Measurements from ENCODE around the gene POLR3F.
"Not testable (repeated sequence)": the region's sequence is repeated elsewhere in the genome, so short reads cannot be mapped to it uniquely, and the experiment has no call there.

POLR3F gene

GRCh38 chr20:18504479-18505060 lies 37.4 kb downstream of the POLR3F start:
- TF ChIP-seq, protein P1, sequence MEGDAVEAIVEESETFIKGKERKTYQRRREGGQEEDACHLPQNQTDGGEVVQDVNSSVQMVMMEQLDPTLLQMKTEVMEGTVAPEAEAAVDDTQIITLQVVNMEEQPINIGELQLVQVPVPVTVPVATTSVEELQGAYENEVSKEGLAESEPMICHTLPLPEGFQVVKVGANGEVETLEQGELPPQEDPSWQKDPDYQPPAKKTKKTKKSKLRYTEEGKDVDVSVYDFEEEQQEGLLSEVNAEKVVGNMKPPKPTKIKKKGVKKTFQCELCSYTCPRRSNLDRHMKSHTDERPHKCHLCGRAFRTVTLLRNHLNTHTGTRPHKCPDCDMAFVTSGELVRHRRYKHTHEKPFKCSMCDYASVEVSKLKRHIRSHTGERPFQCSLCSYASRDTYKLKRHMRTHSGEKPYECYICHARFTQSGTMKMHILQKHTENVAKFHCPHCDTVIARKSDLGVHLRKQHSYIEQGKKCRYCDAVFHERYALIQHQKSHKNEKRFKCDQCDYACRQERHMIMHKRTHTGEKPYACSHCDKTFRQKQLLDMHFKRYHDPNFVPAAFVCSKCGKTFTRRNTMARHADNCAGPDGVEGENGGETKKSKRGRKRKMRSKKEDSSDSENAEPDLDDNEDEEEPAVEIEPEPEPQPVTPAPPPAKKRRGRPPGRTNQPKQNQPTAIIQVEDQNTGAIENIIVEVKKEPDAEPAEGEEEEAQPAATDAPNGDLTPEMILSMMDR (IDR thresholded peaks at IDR 0.05; ENCODE audit: low read depth, low read length): no peak
- H3K4me3 ChIP-seq (ENCODE audit: low read depth, low read length): no peak overlapping the region

DNA sequence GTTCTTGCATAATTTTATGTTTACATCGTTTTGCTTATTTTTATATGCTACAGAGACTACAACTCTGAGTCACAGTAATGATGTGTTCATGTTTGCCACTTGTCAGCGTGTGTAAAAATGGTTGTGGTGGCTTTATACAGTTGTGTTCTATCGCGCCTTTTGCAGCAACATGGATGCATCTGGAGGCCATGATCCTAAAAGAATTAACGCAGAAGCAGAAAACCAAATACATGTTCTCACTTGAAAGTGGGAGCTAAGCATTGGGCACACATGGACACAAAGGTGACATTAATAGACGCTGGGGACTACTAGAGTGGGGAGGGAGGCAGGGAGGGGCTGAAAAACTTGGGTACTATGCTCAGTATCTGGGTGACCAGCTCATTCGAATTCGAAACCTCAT lies 39.6 kb downstream of the POLR3F start:
- H3K4me3 ChIP-seq (ENCODE audit: low read depth, low read length): peak overlapping the region; percentile 71
- TF ChIP-seq, protein P1 (IDR thresholded peaks at IDR 0.05; ENCODE audit: low read depth, low read length): no peak

DNA sequence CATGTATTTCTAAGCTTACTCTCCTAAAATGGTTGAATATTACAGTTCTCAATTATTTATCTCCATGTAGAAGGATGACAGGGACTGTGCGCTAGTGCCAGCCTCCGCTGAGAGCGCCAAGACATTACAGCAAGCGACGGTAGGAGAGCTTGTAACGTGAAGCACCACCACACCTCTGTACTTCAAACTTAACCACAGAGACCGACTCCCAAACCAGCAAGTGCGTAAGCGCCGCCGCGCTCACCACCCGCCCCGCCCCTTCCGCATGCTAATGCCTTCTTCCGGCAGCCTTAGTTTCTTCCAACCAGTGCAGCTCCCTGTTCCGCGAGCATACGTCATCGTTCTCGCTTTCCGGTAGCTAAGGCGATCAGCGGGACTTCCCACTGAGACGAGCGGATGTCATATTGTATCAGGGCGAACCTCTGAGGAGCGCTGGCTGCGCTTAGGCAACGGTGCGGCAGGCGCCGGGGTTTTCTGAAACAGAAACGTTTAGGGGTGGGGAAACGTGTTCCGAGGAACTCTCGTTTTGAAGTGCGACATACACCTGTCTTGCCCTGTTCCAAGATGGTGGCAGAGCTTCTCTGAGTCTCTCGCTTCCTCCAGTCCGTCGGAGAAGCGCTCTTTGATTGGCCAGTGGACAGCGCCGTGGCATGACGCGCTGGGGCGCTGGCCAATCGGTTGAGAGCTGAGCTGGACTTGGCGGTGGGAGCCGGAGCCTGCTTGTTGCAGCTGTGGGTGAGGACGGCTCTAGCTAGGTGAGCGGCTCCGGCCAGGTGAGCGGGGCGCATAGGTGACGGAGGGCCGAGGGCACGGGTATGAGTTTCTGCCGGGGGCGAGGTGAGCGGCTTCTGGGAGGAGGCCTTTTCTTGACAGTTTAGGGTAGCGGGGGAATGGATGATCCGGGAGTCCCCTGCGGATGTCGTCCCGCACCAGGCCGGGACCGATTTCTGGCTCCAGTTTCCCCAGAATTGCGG lies 40.3 kb downstream of the POLR3F start, which contains the start of gene SEC23B:
Gene SEC23B (plus strand): TSS at position 723 of the 974 bp plus-strand sequence. CDS start 2,896 bp downstream, outside the sequence.
- H3K4me3 ChIP-seq (ENCODE audit: low read depth, low read length): peak within 1 kb of the TSS; percentile 71
- TF ChIP-seq, protein P1 (IDR thresholded peaks at IDR 0.05; ENCODE audit: low read depth, low read length): no peak

DNA sequence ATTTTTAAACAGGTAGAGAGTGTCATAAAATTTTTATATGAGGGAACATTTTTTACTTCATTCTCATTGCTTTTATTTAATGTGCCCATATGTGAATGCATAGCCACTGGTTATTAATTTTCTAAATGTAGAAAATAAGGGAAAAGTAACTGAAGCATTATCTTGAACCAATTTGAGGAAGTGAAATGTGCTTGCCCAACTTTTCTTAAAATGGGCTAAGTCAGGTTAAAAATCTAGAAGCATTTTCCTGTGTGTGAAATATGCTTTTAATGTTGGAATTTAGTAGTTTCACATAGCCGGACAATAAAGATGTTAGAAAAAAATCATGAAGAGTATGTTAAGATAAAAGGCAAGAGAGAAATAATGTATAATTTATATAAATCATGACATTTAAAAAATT lies 44.4 kb downstream of the POLR3F start:
- H3K4me3 ChIP-seq (ENCODE audit: low read depth, low read length): no peak overlapping the region

GRCh38 chr20:18513208-18513607 lies 46.0 kb downstream of the POLR3F start:
- TF ChIP-seq, protein P1 (IDR thresholded peaks at IDR 0.05; ENCODE audit: low read depth, low read length): no peak
- H3K4me3 ChIP-seq (ENCODE audit: low read depth, low read length): no peak overlapping the region

More for the DNA sequence above, 44.4 kb downstream of the POLR3F start:
- TF ChIP-seq, protein P1 (IDR thresholded peaks at IDR 0.05; ENCODE audit: low read depth, low read length): no peak

DNA sequence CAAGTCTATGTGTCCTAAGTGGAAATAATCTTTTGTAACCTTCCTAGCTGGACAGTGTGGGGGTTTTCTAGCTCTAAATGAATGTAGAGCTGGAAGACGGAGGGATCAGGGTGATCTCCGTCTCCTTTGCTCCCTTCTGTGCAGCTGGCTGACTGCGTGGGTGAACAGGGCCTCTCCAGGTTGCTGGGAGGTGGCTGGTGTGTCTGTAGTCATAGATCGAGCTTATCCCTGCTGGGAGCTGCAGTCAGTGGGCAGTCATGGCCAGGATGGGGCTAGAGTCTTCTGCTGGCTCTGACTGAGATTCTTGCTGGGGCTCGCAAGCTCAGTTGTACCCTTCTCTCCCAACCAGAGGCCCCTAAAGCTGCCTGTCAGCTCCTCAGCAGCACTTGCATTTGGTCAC lies 46.9 kb downstream of the POLR3F start:
- H3K4me3 ChIP-seq (ENCODE audit: low read depth, low read length): no peak overlapping the region
- TF ChIP-seq, protein P1 (IDR thresholded peaks at IDR 0.05; ENCODE audit: low read depth, low read length): no peak

DNA sequence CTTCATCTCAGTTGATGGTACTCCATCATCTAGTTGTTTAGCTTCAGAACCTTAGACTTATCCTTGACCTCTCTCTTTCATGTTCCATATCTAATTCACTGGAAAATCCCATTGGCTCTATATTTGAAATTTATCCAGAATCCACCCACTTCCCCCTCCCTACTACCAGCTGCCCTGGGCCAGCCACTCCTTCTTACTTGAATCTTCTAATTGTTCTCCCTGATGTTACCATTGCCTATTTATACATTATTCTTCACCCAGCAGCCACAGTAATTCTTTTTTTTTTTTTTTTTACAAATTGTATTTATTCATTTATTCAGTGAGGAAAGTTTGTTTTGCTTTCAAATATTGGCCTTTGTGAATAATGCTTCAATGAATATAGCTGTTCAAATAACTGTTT lies 48.8 kb downstream of the POLR3F start:
- TF ChIP-seq, protein P1 (IDR thresholded peaks at IDR 0.05; ENCODE audit: low read depth, low read length): no peak
- no peak overlapping the region for H3K4me3 ChIP-seq (ENCODE audit: low read depth, low read length)

- not testable (repeated sequence) for H3K4me3 ChIP-seq (ENCODE audit: low read depth, low read length)
Observed at GRCh38 chr20:18522066-18522465, 54.9 kb downstream of the POLR3F start.
